HG03060 (cell line): Measurements from ENCODE around the gene ZNF215.
"Not testable (repeated sequence)": the region's sequence is repeated elsewhere in the genome, so short reads cannot be mapped to it uniquely, and the experiment has no call there.

Experiments used
- ATAC-seq: cut with Tn5 transposase; IDR thresholded peaks from one replicate; pipeline ENCODE4 v1.9.1; 2021; ENCODE audit warnings: low read depth, moderate number of reproducible peaks; ENCODE audit not compliant: unreplicated experiment

The ZNF215 gene

GRCh38 chr11:6926208-6927029 is at the start of gene ZNF215:
Gene ZNF215, plus strand, starts transcription at chr11:6926426. Its CDS starts 5,847 bp downstream, at chr11:6932273.
- ATAC-seq: peak; percentile 56

DNA sequence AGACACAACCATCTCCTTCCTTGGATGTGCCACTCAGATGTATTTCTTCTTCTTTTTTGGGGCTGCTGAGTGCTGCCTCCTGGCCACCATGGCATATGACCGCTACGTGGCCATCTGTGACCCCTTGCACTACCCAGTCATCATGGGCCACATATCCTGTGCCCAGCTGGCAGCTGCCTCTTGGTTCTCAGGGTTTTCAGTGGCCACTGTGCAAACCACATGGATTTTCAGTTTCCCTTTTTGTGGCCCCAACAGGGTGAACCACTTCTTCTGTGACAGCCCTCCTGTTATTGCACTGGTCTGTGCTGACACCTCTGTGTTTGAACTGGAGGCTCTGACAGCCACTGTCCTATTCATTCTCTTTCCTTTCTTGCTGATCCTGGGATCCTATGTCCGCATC is 49.3 kb upstream of the ZNF215 start:
- ATAC-seq: no peak

- no peak for ATAC-seq
These were observed 43.5 kb upstream of the ZNF215 start for GRCh38 chr11:6882751-6883150.

GRCh38 chr11:6887711-6888110 is 38.5 kb upstream of the ZNF215 start:
- ATAC-seq: not testable (repeated sequence)

DNA sequence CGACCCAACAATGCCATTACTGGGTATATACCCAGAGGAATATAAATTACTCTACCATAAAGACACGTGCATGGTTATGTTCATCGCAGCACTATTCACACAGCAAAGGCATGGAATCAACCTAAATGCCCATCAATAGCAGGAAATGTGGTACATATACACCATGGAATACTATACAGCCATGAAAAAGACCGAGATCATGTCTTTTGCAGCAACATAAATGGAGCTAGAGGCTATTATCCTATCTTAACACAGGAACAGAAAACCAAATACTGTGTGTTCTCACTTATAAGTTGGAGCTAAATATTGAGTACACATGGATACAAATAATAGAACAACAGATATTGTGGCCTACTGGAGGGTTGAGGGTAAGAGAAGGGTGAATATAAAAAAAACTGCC is 37.4 kb upstream of the ZNF215 start:
- ATAC-seq: no peak

- ATAC-seq: no peak
These were observed 36.4 kb upstream of the ZNF215 start for GRCh38 chr11:6889835-6890234.

DNA sequence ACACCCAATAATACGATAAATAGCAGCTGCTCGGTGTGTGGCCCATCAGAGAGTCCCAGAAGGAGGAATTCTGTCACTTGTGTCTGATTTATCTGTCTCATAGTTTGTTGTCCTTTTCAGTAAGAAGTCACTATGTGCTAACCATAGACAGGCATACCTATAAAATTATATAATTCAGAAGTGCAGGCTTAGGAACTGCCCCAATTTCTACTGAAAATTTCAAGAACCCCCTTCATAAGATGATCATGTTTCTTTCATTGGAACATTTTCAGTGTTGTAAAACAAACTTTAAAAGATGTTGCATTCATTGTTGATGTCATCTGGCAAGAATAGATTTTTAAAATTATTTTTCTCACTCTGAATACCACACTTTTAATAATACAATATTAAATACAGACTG is 33.8 kb upstream of the ZNF215 start, which contains the start of gene OR2D2:
TSS of gene OR2D2 (minus strand) at position 101 of the 400 bp plus-strand sequence. CDS start at position 101, 0 bp downstream.
- no peak for ATAC-seq

DNA sequence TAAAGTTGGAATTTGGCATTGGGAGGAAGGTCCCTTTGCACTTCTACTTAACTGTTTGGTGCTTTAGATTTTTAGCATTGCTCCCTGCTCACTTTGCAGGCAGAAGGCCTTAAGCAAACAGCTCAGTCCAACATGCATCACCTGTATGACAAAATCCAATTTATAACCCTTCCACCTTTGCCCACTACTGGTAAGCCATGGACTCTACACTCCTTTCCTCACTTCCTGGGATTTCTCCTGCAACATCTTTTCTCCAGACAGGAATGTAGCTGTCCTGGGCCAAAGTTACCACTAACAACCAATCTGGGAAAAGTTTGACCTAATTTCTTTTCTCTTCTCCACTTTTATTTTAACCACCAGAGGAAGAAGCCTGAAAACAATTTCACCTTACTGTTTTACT is 32.1 kb upstream of the ZNF215 start:
- ATAC-seq: no peak

DNA sequence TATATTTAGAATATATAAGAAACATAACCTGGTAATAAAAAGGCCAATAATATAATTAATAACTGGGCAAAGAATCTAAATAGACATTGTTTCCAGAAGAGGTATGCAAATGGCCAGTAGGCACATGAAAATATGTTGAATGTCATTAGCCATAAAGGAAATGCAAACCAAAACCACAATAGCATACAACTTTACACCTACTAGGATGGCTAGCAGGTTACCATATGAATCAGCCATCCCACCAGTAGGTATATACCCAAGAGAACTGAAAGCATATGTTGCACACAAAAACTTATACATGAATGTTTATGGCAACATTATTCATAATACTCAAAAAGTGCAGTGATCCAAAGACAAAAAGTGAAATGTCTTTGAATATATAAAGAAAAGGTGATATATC is 31.2 kb upstream of the ZNF215 start:
- ATAC-seq: peak; percentile 84

GRCh38 chr11:6898911-6899310 is 27.3 kb upstream of the ZNF215 start:
- ATAC-seq: no peak

DNA sequence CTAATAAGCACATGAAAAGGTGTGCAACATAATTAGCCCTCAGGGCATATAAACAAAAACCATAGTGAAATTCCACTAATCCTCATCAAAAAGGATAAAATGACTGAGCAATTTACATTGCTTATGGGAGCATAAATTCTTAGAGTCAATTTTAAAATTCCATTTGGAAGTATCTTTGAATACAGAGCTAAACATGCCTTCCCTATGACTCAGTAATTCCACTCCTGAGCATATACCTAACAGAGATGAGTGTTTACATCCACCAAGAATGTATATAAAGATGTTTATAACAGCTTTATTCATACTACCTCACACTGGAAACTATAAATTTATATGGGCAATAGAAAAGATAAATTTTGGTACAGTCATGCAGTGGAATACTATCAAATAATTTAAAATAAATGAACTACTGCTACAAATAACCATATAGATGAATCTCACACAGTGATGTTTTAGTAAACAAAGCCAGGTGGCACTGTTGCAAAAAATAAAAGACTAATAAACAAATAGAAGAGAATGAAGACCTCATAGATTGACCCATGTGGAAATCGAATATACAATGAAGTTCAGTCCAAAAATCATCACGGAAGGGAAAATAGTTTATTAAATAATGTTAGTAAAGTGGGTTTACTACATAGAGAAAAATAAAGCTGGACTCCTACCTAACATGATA is 25.8 kb upstream of the ZNF215 start:
- ATAC-seq: no peak

GRCh38 chr11:6904804-6905203 is 21.4 kb upstream of the ZNF215 start:
- not testable (repeated sequence) for ATAC-seq

- ATAC-seq: no peak
These were observed 14.8 kb upstream of the ZNF215 start for GRCh38 chr11:6911378-6911777.

DNA sequence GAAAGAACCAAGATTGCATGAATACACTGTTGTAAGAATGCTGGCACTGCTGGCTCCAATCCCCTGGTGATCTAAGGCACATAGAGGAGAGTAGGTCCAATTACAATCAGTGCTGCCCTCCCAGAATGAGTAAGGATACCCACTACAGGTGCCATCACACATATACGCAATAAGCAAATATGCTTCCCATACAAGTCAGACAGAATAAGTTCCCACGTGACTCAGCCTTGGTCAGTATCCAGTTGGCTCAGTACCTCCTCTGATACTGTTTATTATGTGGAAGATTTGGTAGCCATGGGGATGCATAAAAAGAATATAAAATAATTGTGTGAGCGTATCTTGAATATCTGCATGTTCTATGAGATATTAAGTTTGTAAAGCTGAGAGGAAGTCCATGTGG is 14.3 kb upstream of the ZNF215 start:
- no peak for ATAC-seq

- ATAC-seq: no peak
These were observed 6.5 kb upstream of the ZNF215 start for GRCh38 chr11:6919698-6920097.

GRCh38 chr11:6920702-6921101 is 5.5 kb upstream of the ZNF215 start, which contains the start of gene OR2D3:
Gene OR2D3, plus strand, starts transcription at chr11:6921002. Its CDS starts 0 bp downstream, at chr11:6921002.
- ATAC-seq: no peak

DNA sequence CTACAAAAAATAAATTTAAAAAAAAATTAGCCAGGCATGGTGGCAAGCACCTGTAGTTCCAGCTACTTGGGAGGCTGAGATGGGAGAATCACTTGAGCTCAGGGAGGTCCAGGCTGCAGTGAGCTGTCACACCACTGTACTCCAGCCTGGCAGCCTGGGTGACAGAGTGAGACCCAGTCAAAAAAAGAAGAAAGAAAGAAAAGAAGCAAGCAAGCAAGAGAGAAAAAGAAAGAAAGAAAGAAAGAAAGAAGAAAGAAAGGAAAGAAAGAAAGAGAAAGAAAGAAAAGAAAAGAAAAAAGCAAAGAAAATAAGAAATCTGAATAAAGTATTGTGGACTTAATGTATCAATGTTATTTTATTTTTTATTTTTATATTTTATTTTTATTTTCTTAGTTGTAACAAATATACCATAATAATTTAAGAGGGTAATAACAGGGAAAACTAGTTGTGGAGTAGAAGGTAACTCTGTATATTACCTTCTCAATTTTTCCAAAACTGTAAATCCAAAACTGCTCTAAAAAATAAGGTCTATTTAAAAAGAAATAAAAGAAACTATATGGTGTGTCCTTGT is 1.1 kb upstream of the ZNF215 start:
- no peak for ATAC-seq

DNA sequence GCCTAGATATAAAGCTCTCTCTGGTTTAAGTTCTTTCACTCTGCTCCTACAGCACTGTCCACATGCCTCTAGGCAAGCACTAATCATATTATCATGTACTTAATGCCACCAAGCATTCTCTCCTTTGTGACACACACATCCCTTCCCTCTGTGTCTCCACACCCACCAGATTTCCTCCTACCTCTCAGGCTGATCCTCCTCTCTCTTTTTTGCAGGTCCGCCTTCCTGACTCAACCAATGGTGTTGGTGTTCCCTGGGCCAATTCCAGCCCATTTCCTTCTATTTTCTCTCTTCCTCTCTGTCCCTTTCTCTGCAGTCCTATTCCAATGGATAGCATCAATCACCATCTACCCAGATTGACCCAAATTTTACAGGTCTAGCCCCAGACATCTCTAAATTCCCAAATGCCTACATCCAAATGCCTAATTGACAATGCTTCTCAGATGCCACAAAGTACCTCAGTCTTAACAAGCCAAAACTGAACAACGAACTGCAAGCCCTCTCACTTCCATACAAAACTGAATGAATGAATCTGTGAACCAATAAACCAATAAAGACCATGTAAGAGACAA is 504 bp upstream of the ZNF215 start:
- ATAC-seq: no peak

- peak; percentile 42 for ATAC-seq
These were observed 898 bp downstream of the ZNF215 start for GRCh38 chr11:6927030-6927617.

- ATAC-seq: no peak
These were observed 2.7 kb downstream of the ZNF215 start for GRCh38 chr11:6928916-6929315.
